CD14-positive monocyte (primary cell): ENCODE results near the gene KSR2. TPM values are rescaled to one million over a fixed set of nuclear protein-coding genes. Genes with fewer than 3 reads are reported as not detected.

Experiments used
- DNase-seq, 3 donors: peaks; one replicate each; pipeline ENCODE4 v3.0.0-alpha.2; 2011 to 2022
- H2AFZ ChIP-seq: 2 replicates; pipeline ENCODE4 v1.6.0; 2012; ENCODE audit warnings: mild to moderate bottlenecking, low read depth, low read length, inconsistent platforms; ENCODE audit not compliant: insufficient read depth, poor library complexity, severe bottlenecking
- H3K27ac ChIP-seq, 2 donors: 1 replicate in 1 of 2; 2 replicates in 1 of 2; pipeline ENCODE4 v1.5.1; 2012 to 2013; ENCODE audit warnings: low read length in 2 of 2, control low read depth in 1 of 2, inconsistent platforms in 1 of 2, low read depth in 1 of 2, mild to moderate bottlenecking in 1 of 2
- H3K27me3 ChIP-seq, 2 donors: one replicate each; pipeline versions ENCODE4 v1.6.0 to v1.6.1; 2011 to 2013; ENCODE audit warnings: low read length in 2 of 2; ENCODE audit not compliant: control insufficient read depth in 2 of 2, insufficient read depth in 2 of 2
- H3K36me3 ChIP-seq, 2 donors: replicated peaks in 1 of 2; 1 replicate in 1 of 2; 2 replicates in 1 of 2; pipeline versions ENCODE4 v1.5.1 to v1.6.1; 2012 to 2013; ENCODE audit warnings: low read length in 2 of 2, control low read depth in 1 of 2, inconsistent platforms in 1 of 2, mild to moderate bottlenecking in 1 of 2; ENCODE audit not compliant: insufficient read depth in 2 of 2, control insufficient read depth in 1 of 2
- H3K4me1 ChIP-seq, 2 donors: 1 replicate in 1 of 2; 2 replicates in 1 of 2; pipeline versions ENCODE4 v1.5.1 to v1.6.1; 2012 to 2013; ENCODE audit warnings: low read length in 2 of 2, control low read depth in 1 of 2, inconsistent platforms in 1 of 2, mild to moderate bottlenecking in 1 of 2, moderate library complexity in 1 of 2; ENCODE audit not compliant: insufficient read depth in 2 of 2, control insufficient read depth in 1 of 2
- H3K4me2 ChIP-seq: replicated peaks from 2 replicates; pipeline ENCODE3; 2012; ENCODE audit warnings: low read length, moderate library complexity, mild to moderate bottlenecking; ENCODE audit not compliant: poor library complexity, severe bottlenecking; ENCODE audit errors: extremely low read depth
- H3K4me3 ChIP-seq, 3 experiments: fragments of 200-600 bp in 1 of 3; sonication (generic) in 1 of 3; replicated peaks in 1 of 3; 1 replicate in 2 of 3; 2 replicates in 1 of 3; pipeline ENCODE4 v1.5.1; 2011 to 2013; ENCODE audit warnings: low read length in 3 of 3, mild to moderate bottlenecking in 3 of 3, control low read depth in 2 of 3, low read depth in 2 of 3, inconsistent platforms in 1 of 3, moderate library complexity in 1 of 3
- H3K79me2 ChIP-seq: 2 replicates; pipeline ENCODE4 v1.6.0; 2012; ENCODE audit warnings: mild to moderate bottlenecking, control low read depth, inconsistent platforms, low read length, moderate library complexity; ENCODE audit not compliant: insufficient read depth
- H3K9ac ChIP-seq: 2 replicates; pipeline ENCODE4 v1.6.0; 2017; ENCODE audit warnings: low read length, mild to moderate bottlenecking; ENCODE audit not compliant: insufficient read depth, poor library complexity, severe bottlenecking
- H3K9me3 ChIP-seq, 2 donors: replicated peaks in 1 of 2; 1 replicate in 1 of 2; 2 replicates in 1 of 2; pipeline versions ENCODE4 v1.5.1 to v1.6.1; 2012 to 2013; ENCODE audit warnings: low read length in 2 of 2, control low read depth in 1 of 2; ENCODE audit not compliant: control insufficient read depth in 1 of 2, insufficient read depth in 1 of 2
- H4K20me1 ChIP-seq: 2 replicates; pipeline ENCODE4 v1.6.0; 2012; ENCODE audit warnings: mild to moderate bottlenecking, low read length, control low read depth, moderate library complexity; ENCODE audit not compliant: insufficient read depth
- H3K27ac Mint-ChIP-seq, 7 donors: one replicate each; pipeline ENCODE4 v1.8.0; 2020; ENCODE audit warnings: mild to moderate bottlenecking in 7 of 7, mixed read lengths in 7 of 7, moderate library complexity in 6 of 7, inconsistent platforms in 2 of 7
- H3K27me3 Mint-ChIP-seq, 3 donors: one replicate each; pipeline ENCODE4 v1.8.0; 2021 to 2022; ENCODE audit warnings: low read depth in 3 of 3, mild to moderate bottlenecking in 3 of 3, mixed read lengths in 3 of 3, moderate library complexity in 3 of 3, inconsistent platforms in 1 of 3
- H3K36me3 Mint-ChIP-seq, 2 donors: one replicate each; pipeline ENCODE4 v1.8.0; 2020; ENCODE audit warnings: mixed read lengths in 2 of 2, inconsistent platforms in 1 of 2, mild to moderate bottlenecking in 1 of 2
- H3K4me1 Mint-ChIP-seq: one replicate; pipeline ENCODE4 v1.8.0; 2020; ENCODE audit warnings: mild to moderate bottlenecking, mixed read lengths
- H3K4me3 Mint-ChIP-seq, 2 donors: one replicate each; pipeline ENCODE4 v1.8.0; 2020; ENCODE audit warnings: mild to moderate bottlenecking in 2 of 2, mixed read lengths in 2 of 2, moderate library complexity in 1 of 2
- H3K9me3 Mint-ChIP-seq, 7 donors: one replicate each; pipeline ENCODE4 v1.8.0; 2020 to 2022; ENCODE audit warnings: mixed read lengths in 7 of 7, mild to moderate bottlenecking in 6 of 7, moderate library complexity in 6 of 7, inconsistent platforms in 2 of 7
- whole genome bisulfite sequencing: methylation state at CpG from one replicate; pipeline ENCODE4 v1.1.5; 2013; ENCODE audit warnings: missing lambda C conversion rate; ENCODE audit not compliant: insufficient coverage; 5-methylcytosine and 5-hydroxymethylcytosine counted together
- intact Hi-C, 2 donors: fragments of 100-400 bp; cut with micrococcal nuclease; formaldehyde crosslinking; loops; one replicate each; pipeline versions ENCODE4 v1.15.0 to v1.15.1; 2023
- polyA plus RNA-seq, 3 donors: library from polyadenylated mRNA; depleted of rRNA in 1 of 3; unstranded in 2 of 3; stranded (reverse) in 1 of 3; fragments of 300-500 nt in 2 of 3; fragments of >200 nt in 1 of 3; fragmentation: Illumina TruSeq in 2 of 3; gene quantifications; 1 replicate in 2 of 3; 2 replicates in 1 of 3; pipeline ENCODE4 v1.2.3, GENCODE V29; 2012 to 2021
- TF ChIP-seq, protein P1 (sequence below): fragments of 200-600 bp; IDR thresholded peaks from one replicate; pipeline ENCODE4 v1.8.0; 2022; ENCODE audit warnings: antibody characterized with exemption, mild to moderate bottlenecking

The KSR2 gene
- polyA plus RNA-seq, 3 donors: not detected

DNA sequence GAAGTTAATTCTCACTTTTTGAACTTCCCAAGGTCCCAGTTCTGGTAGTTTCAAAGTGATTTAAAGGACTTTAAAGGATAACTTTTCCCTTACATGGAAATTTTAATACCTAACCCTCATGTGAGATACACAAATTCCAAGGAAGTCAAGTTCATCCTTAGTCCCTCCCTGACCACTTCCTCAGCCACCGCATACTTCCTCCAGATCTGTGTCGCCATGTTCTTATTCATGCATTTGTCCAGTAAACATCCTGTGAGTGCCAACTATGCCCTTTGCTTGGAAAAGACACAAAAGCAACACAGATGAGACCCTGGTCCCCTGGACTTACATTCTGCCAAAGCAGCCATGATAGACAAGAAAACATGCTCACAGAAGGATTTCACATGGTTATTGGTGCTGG, 206.6 kb downstream of the KSR2 start:
- Histone ChIP-seq H3K27ac (no peak overlapping the region), H3K9me3 (peaks cover 12 to 18% of the 10 kb centered on the region in 2 donors), H3K36me3 (no peaks in the 10 kb centered on the region), H4K20me1 (no peaks in the 10 kb centered on the region), H2AFZ (no peak overlapping the region), H3K4me2 (no peak overlapping the region), H3K4me1 (no peaks in the 10 kb centered on the region), H3K79me2 (no peaks in the 10 kb centered on the region), H3K27me3 (no peaks in the 10 kb centered on the region), H3K4me3 (no peak overlapping the region), H3K9ac (no peak overlapping the region)
- WGBS: 19% methylated on average over 2 of the region's 2 CpGs
- Mint-ChIP-seq H3K9me3 (peaks cover 8 to 29% (median 20%) of the 10 kb centered on the region in 7 donors), H3K4me1 (no peaks in the 10 kb centered on the region), H3K36me3 (no peaks in the 10 kb centered on the region), H3K27me3 (peaks cover 0 to 3% (median 0%) of the 10 kb centered on the region in 3 donors), H3K4me3 (no peak overlapping the region), H3K27ac (no peak overlapping the region)
- DNase-seq: no peak
- TF ChIP-seq, protein P1, sequence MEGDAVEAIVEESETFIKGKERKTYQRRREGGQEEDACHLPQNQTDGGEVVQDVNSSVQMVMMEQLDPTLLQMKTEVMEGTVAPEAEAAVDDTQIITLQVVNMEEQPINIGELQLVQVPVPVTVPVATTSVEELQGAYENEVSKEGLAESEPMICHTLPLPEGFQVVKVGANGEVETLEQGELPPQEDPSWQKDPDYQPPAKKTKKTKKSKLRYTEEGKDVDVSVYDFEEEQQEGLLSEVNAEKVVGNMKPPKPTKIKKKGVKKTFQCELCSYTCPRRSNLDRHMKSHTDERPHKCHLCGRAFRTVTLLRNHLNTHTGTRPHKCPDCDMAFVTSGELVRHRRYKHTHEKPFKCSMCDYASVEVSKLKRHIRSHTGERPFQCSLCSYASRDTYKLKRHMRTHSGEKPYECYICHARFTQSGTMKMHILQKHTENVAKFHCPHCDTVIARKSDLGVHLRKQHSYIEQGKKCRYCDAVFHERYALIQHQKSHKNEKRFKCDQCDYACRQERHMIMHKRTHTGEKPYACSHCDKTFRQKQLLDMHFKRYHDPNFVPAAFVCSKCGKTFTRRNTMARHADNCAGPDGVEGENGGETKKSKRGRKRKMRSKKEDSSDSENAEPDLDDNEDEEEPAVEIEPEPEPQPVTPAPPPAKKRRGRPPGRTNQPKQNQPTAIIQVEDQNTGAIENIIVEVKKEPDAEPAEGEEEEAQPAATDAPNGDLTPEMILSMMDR: no peak
- intact Hi-C loops: no loop called here

DNA sequence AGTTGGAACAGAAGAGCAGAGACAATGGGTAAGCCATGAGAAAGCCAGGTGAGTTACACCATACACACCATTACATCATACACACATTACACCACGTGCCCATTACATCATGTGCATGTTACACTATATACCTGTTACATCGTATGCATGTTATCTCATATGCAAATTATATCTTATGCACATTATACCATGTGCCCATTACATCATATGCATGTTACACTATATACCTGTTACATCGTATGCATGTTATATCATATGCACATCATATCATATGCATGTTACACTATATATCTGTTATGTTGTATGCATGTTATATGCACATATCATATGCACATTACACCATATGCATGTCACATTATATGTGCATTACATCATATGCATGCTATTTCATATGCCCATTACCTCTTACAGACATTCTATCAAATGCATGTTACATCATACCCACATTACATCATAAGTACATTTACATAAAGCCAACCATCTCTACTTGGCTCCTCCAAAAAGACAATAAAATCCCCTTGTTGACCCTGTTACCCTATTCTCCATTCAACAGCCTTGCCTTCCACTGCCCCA, 207.2 kb downstream of the KSR2 start:
- Mint-ChIP-seq H3K27ac (no peak overlapping the region), H3K9me3 (peaks cover 6 to 27% (median 17%) of the 10 kb centered on the region in 7 donors), H3K4me3 (no peak overlapping the region), H3K27me3 (peaks cover 0 to 3% (median 0%) of the 10 kb centered on the region in 3 donors), H3K36me3 (no peaks in the 10 kb centered on the region), H3K4me1 (no peaks in the 10 kb centered on the region)
- Histone ChIP-seq H3K27ac (no peak overlapping the region), H3K4me3 (no peak overlapping the region), H2AFZ (no peak overlapping the region), H3K27me3 (no peaks in the 10 kb centered on the region), H3K79me2 (no peaks in the 10 kb centered on the region), H3K36me3 (no peaks in the 10 kb centered on the region), H3K9ac (no peak overlapping the region), H3K4me1 (no peaks in the 10 kb centered on the region), H4K20me1 (no peaks in the 10 kb centered on the region), H3K4me2 (no peak overlapping the region), H3K9me3 (peaks cover 12 to 15% of the 10 kb centered on the region in 2 donors)
- 87% methylated on average over 2 of the region's 3 CpGs for WGBS
- intact Hi-C loops: no loop called here
- DNase-seq: no peak
- TF ChIP-seq, protein P1: no peak
